Inflammatory macrophage treated with lipopolysaccharide for 1 hour (primary cell): ENCODE results near the gene TFEB.

Experiments
- DNase-seq, 2 donors: peaks; one replicate each; pipeline ENCODE4 v3.0.0-alpha.2; 2020 to 2022

Gene TFEB

DNA sequence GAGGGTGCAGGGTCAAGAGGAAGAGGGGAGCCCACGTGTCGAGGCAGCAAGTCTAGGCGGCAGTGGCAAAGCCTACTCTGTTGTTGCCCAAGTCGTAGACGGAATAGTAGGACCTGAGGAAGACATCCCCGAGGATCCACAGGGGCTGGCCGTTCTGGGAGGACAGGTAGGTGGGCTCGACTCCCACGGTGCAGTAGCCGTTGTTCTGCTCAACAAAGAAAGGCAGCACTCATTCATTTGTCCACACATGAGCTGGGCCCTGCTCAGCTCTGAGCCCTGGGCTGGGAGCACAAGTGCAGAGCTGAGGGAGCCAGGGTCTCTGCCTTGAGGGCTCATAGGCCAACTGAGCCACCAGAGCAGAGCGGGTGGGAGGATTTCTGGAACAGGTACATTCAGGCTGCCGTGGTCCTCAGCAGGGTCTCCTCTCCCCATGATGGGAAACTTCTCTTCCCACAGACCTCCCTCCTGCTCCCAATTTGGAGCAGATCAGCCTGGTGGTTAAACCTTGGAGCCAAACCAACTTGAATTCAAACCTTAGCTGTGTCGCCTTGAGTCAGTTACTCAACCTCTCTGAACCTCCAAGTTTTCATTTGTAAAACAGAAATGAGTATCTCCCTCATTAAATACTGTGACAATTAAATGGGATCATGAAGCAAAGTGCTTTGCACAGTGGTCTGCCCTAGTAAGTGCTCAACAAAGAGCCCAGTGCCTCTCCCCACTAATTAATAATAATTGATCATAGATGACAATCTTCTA lies 1.6 kb upstream of the TFEB start:
- DNase-seq: no peak

DNA sequence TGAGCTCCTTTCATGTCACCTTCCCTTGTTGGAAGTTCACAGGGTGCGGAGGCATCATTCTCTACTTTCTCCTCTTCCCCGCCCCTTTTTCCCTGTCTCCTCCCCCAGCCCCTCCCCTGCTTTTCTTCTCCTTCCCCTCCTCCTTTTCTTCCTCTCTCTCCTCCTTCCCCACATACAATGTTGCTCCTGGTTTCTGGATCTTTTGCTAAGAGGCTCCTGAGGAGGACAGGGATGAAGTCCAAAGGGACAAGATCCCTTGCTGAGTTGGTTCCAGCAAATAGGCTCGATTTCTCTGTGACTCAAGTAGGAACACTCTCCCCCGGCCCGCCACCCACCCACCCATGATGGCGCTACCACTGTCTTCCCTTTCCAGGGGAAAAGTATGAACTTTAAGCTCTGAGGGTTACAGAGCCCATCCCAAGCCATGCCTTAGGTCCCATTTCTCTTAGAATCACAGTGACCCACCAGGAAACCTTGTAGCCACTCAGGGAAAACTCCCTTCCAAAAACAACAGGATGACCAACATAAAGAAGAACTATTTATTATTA lies 852 bp upstream of the TFEB start:
- DNase-seq: no peak

DNA sequence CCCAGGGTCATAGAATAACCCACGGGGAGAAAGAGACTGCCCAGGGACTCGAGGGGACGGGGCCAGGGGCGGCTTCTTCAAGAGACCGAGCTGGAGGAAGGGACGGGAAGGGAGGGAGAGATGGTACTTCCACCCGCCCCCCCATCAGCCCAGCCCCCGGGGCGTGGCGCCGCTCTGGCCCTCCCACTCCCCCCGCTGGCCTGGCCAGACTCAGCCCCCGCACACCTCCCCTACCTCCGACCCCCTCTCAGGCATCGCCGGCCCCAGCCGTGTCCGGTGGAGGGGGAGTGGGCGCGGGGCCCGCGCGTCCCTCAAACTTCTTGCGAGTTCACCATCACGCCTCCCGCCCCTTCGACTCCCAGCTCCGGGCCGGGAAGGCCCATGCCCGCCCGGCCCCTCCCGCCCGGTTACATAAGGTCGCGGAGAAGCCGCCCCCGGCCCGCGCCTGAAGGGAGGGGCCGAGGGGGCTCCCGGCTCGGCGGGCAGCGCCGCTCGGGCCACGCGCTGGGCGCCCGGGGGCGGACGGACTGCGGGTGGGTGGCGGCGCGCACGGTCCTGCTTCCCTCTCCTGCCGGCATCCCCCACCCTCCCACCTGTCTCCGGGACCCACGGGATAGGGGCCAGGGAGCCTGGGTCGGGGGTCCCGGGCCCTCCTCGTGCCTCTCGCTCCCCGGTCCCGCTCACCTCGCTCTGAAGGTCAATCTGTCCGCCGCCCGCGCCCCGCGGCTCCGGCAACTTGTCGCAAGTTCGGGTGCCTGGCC lies 562 bp downstream of the TFEB start:
- DNase-seq: peak; percentile 65 to 87

DNA sequence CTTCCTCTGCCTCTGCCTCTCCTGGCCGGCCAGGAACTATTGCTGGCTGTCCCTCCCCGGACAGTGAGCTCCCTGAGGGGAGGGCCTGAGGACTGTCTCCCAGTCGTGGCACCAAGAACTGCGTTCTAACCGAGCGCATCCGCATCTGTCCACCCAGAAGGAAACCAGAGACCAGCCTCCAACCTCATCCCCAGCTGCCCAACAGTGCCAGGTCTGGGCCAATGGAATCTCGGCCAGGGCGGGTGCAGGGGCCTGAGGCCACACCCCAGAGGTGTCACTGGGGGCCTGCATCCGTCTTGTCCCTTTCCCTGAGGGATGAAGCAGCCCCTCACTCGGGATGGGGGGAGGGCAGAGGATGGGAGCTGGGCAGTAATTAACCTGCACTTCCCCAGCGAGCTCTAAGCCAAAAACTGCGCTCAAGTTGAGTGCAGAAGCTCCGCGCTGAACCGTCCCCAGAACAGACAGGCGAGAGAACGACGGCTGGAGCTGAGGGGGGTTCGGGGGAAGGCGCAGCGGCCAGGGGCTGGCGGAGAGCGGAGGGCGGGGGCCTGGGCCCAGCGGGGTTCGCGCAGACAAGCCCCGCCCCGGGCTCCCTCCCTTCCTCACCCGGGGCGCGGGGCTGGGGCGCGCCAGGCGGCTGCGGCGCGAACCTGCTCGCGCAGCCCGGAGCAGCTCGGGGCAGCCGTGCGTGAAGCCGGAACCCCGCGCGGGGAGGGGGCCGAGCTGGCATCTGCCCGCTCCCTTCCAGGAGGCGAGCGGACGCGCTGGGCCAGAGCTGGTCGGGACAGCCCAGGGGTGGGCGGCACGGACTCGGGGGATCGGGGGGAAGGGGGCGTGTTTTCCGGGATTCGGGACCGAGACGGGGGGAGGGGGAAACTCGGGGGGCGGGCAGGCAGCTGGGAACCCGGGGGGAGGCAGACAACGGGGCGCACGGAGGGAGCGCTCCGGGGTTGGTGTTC lies 1.4 kb downstream of the TFEB start:
- DNase-seq: peak; percentile 43 to 74

DNA sequence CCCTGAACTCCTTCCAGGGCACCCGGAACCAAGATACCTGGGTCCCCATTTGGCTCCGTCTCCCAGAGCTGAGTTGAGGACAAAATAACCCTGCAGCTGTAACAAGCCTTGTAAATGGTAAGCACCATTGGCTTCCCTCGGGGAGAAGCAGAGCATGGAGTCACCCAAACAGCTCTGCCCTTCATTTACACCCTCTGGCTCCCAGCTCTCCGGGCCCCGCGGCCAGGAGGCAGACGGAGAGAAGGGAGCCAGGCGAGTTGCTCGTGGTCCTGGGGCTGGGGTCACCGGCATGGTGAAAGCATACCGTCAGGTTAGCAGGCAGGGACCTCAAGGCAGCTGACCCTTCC lies 2.1 kb downstream of the TFEB start:
- DNase-seq: no peak

- peak in 1 of 2 donors; percentile 77 for DNase-seq
Observed at GRCh38 chr6:41732591-41733359, 2.6 kb downstream of the TFEB start.

GRCh38 chr6:41732149-41732548 lies 3.3 kb downstream of the TFEB start:
- DNase-seq: no peak

- DNase-seq: no peak
Observed at GRCh38 chr6:41731561-41732086, 3.8 kb downstream of the TFEB start.

GRCh38 chr6:41730531-41731436 lies 4.6 kb downstream of the TFEB start:
- DNase-seq: peak in 1 of 2 donors; percentile 76

DNA sequence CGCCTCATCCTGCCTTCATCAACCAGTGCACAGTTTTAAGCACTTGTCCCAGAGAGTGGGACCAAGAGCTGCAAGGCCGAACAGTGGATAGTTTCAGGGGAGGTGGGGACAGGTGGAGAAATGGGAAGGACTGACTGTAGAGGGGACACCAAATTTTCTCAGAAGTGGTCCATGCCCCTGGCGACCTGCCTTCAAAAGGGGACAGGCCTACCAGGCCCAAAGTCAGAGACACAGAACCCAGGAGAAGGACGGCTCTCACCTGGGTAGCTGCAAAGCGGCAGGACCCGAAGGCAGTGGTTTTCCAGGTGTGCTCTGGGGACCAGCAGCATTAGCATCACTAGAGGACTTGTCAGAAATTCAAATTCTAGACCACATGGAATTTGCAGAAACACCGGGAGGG lies 5.8 kb downstream of the TFEB start:
- DNase-seq: no peak

DNA sequence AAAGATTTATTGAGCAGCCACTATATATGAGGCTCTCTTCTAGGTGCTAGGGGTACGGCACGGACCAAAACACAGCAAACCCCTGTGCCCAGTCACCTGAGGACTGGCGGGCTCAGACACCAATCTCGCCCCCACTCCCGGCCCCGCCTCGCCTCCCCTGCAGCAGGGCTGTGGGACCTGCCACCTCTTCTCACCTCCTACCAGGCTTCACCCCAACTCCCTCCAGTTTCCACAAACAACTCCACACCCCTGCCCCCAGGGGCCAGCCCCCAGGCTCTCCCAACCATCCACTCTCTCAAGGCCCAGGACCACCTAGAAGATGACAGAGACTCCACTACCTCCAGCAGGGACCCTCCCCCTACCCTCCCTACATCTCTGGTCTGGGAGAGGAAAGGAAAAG lies 6.5 kb downstream of the TFEB start:
- no peak for DNase-seq

DNA sequence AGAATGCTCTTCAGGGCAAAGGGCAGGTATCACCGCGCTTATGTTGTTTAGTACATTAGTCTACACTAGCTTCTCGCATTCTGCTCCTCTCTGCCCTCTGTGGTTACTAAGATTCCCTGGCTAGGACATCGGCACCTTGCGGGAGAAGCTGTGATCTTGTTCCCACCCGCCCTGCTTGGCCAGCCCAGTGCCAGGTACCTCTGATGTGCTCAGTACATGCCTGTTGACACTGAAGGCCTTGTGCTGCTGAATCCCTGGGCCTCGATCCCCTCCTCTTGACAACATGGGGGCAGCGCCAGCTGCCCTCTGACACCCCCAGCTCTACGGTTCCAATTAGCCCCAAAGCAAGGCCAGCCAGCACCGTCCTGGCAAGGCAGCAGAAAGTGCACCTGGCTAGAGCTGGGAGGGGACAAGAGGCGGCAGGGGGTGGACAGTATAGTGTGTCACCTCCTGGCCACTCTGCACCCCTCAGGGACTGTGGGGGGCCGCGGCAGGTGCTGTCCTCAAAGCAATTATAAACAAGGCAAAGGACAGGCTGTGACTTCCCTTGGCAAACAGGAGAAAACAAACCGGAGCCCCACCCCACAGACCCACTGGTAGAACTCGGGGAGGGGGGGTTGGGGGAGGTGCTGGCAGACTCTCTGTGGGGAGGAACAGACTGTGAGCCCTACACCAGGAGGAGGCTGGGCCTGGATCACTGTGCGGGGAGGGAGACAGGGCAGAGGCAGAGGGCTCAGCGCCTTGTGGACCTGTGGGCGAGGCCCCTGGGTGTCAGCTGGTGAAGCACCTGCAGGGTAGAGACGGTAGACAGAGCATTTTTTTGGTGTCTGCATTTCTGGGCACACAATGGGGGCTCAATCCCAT lies 7.1 kb downstream of the TFEB start:
- DNase-seq: no peak

- no peak for DNase-seq
Observed at GRCh38 chr6:41727705-41728072, 7.7 kb downstream of the TFEB start.

GRCh38 chr6:41726876-41727275 lies 8.5 kb downstream of the TFEB start:
- DNase-seq: no peak

GRCh38 chr6:41724586-41725501 lies 10.6 kb downstream of the TFEB start:
- DNase-seq: no peak

GRCh38 chr6:41724228-41724580 lies 11.2 kb downstream of the TFEB start:
- no peak for DNase-seq

DNA sequence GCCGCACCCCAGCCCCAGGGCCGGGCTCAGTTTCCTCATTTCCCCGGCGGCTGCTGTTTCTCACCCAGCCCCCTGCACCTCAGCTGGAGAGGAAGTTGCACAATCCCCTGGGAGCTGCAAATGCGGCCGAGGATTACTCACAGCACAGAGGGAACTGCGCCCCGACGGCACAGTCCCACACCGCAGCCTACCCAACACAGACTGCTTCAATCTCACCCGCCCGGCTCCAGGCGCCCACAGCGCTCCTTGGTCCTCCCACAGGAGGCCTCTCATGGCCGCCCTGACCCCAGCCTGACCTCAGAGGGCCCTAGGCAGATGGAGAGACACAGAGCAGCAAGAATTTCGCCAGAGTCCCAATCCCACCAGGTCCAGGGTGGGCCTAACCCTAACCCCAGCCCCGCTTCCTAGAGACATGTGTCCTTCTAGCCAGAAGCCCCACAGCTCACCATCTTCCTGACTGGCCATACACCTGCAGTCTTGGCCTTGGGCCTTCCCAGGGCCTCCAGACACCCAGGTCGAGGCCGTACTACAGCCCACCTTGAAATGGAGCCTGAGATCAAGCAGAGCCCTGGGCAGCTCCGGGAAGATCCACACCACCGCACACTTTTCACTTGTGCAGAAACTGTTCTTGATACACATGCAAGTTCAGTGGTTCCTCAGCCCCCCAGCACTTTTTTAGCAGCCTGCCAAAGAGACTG lies 11.7 kb downstream of the TFEB start:
- peak; percentile 94 to 96 for DNase-seq

DNA sequence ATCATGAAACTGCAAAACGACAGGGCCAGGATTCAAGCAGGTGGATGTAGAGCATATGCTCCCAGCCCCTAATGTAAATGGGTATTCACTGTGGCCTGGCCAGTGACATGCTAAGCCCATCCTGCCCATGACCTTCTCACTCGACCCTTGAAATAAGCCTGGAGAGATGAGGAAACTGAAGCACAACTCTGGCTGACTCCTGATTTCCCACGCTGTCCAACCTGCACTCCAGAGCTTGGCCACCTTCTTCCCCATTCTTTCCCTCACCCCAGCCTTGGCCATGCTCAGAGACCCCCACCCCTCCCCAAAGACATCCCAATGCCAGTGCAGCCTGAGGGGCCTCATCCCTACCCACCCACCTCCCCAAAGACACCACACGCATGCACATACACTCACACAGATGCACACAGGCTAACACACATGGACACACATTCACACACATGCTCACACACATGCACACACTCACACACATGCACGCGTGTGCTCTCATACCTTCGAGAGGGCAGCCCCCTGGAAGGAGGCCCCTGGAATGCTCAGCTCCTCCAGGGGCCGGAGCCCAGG lies 12.4 kb downstream of the TFEB start:
- DNase-seq: no peak
